22Rv1 (cell line): ENCODE measurements around the gene SLC38A1.
"Not testable (repeated sequence)": the region's sequence is repeated elsewhere in the genome, so short reads cannot be mapped to it uniquely, and the experiment has no call there.

ENCODE experiments used
- CTCF ChIP-seq: fragments of 450-650 bp; IDR thresholded peaks from 2 replicates; pipeline ENCODE4 v1.5.1; 2017; ENCODE audit warnings: mild to moderate bottlenecking
- ZFX ChIP-seq: fragments of 450-650 bp; IDR thresholded peaks from 2 replicates; pipeline ENCODE4 v1.6.1; 2017; ENCODE audit warnings: antibody characterized with exemption, borderline replicate concordance

- not testable (repeated sequence) for TF ChIP-seq CTCF, ZFX
These were observed 78.3 kb downstream of the SLC38A1 start for GRCh38 chr12:46190533-46190932.
